K562 (cell line): ENCODE data around the gene TNIK. TPM values are rescaled to one million over a fixed set of nuclear protein-coding genes. Genes with fewer than 3 reads are reported as not detected.

Experiments
- ATAC-seq: fragments of 200-7000 bp; cut with Tn5 transposase; 3 replicates; pipeline ENCODE4 v1.9.1; 2020; ENCODE audit warnings: moderate library complexity
- BruUV-seq: library from RNA; stranded (reverse); fragments of 400-500 nt; replicated peaks from 2 replicates; lab custom pipeline; 2021; lab: Mats Ljungman, UMichigan
- CTCF ChIA-PET: fragments of 300-600 bp; formaldehyde crosslinking; extraction: SDS; loops from one replicate; lab custom pipeline; 2021; ENCODE audit warnings: low intra/inter-chr PET ratio; lab: Yijun Ruan, JAX
- POLR2A ChIA-PET: fragments of 300-600, 350-650 bp; sonication (Branson Sonifier 250); formaldehyde crosslinking; extraction: SDS; loops from one replicate; lab custom pipeline; 2021; ENCODE audit warnings: antibody characterized with exemption, inconsistent platforms; lab: Yijun Ruan, JAX
- DNase-seq, 4 experiments: peaks; one replicate each; pipeline versions ENCODE4 v3.0.0 to v3.0.0-alpha.2; 2011 to 2018; ENCODE audit warnings: low spot score in 3 of 4, mixed read lengths in 3 of 4; ENCODE audit errors: extremely low read depth in 1 of 4
- FAIRE-seq: peaks from 2 replicates; lab custom pipeline; 2011; peaks lifted over from hg19 to GRCh38; lab: Jason Lieb, UNC
- H2AFZ ChIP-seq: 2 replicates; pipeline ENCODE4 v1.6.0; 2011; ENCODE audit warnings: low read depth, low read length, control low read depth, inconsistent platforms
- H3K27ac ChIP-seq: fragments of 200-600 bp; 3 replicates; pipeline ENCODE4 v1.8.0; 2011; ENCODE audit warnings: low read depth, mild to moderate bottlenecking, control low read depth, inconsistent platforms, low read length, moderate library complexity, mixed read lengths; ENCODE audit errors: extremely low read depth
- H3K27me3 ChIP-seq, 2 experiments: fragments of 300-600 bp in 1 of 2; 2 replicates in 1 of 2; 3 replicates in 1 of 2; pipeline versions ENCODE4 v1.6.0 to v1.8.0; 2011; ENCODE audit warnings: inconsistent platforms in 2 of 2, low read length in 2 of 2, mild to moderate bottlenecking in 1 of 2, mixed read lengths in 1 of 2, moderate library complexity in 1 of 2; ENCODE audit not compliant: control insufficient read depth in 2 of 2, insufficient read depth in 2 of 2
- H3K36me3 ChIP-seq: fragments of 300-600 bp; 3 replicates; pipeline ENCODE4 v1.8.0; 2011; ENCODE audit warnings: mild to moderate bottlenecking, low read length, inconsistent platforms; ENCODE audit not compliant: control insufficient read depth, insufficient read depth
- H3K4me1 ChIP-seq, 2 experiments: fragments of 200-600 bp in 1 of 2; replicated peaks in 1 of 2; 2 replicates in 1 of 2; 3 replicates in 1 of 2; pipeline versions ENCODE4 v1.5.1 to v1.8.0; 2011; ENCODE audit warnings: inconsistent platforms in 2 of 2, low read length in 2 of 2, mild to moderate bottlenecking in 1 of 2, mixed read lengths in 1 of 2, moderate library complexity in 1 of 2; ENCODE audit not compliant: control insufficient read depth in 2 of 2, insufficient read depth in 2 of 2
- H3K4me2 ChIP-seq: 2 replicates; pipeline ENCODE4 v1.6.1; 2011; ENCODE audit warnings: low read length, control low read depth, inconsistent platforms, mixed read lengths; ENCODE audit not compliant: insufficient read depth
- H3K4me3 ChIP-seq: fragments of 200-600 bp; sonication (generic), shearing (Covaris generic); 2 replicates; pipeline ENCODE4 v1.5.1; 2016; ENCODE audit warnings: control low read depth, inconsistent platforms
- H3K79me2 ChIP-seq: fragments of 200-600 bp; 3 replicates; pipeline ENCODE4 v1.8.0; 2011; ENCODE audit warnings: low read length, inconsistent platforms; ENCODE audit not compliant: control insufficient read depth, insufficient read depth
- H3K9ac ChIP-seq, 2 experiments: 2 replicates each; pipeline versions ENCODE4 v1.6.0 to v1.6.1; 2011; ENCODE audit warnings: low read depth in 2 of 2, low read length in 2 of 2, control low read depth in 1 of 2, inconsistent platforms in 1 of 2, mild to moderate bottlenecking in 1 of 2, mixed read lengths in 1 of 2; ENCODE audit not compliant: insufficient read depth in 1 of 2
- H3K9me1 ChIP-seq: one replicate; pipeline ENCODE4 v1.6.0; 2011; ENCODE audit warnings: inconsistent platforms, mild to moderate bottlenecking, low read length, moderate library complexity; ENCODE audit not compliant: control insufficient read depth, insufficient read depth
- H3K9me3 ChIP-seq: replicated peaks from 2 replicates; pipeline ENCODE4 v1.5.1; 2011; ENCODE audit warnings: low read depth, low read length, inconsistent platforms; ENCODE audit not compliant: control insufficient read depth, insufficient read depth
- H4K20me1 ChIP-seq: replicated peaks from 2 replicates; pipeline ENCODE4 v1.6.1; 2011; ENCODE audit warnings: low read length, inconsistent platforms, mixed read lengths; ENCODE audit not compliant: control insufficient read depth, insufficient read depth
- ATF2 ChIP-seq: sonication (generic); formaldehyde crosslinking; IDR thresholded peaks from 2 replicates; pipeline ENCODE4 v1.8.1; 2022; ENCODE audit warnings: missing genetic modification reagents
- CREBBP ChIP-seq: IDR thresholded peaks from one replicate; pipeline ENCODE4 v1.6.1; 2012; ENCODE audit warnings: low read depth, mild to moderate bottlenecking, control low read depth, inconsistent platforms, low read length
- CTBP1 ChIP-seq: fragments of 450-650 bp; IDR thresholded peaks from 2 replicates; pipeline ENCODE4 v1.6.1; 2016; ENCODE audit warnings: borderline replicate concordance
- HMGXB4 ChIP-seq: sonication (generic); formaldehyde crosslinking; IDR thresholded peaks from 2 replicates; pipeline ENCODE4 v1.8.1; 2023; ENCODE audit warnings: mild to moderate bottlenecking, missing genetic modification reagents
- HOXB6 ChIP-seq: fragments of 250-450 bp; sonication (Bioruptor Pico); IDR thresholded peaks from 2 replicates; pipeline ENCODE4 v1.5.1; 2022; ENCODE audit warnings: mild to moderate bottlenecking, borderline replicate concordance
- KAT2B ChIP-seq: IDR thresholded peaks from one replicate; pipeline ENCODE4 v1.6.1; 2012; ENCODE audit warnings: low read depth, mild to moderate bottlenecking, control low read depth, inconsistent platforms, low read length, moderate library complexity
- MYBL2 ChIP-seq, 2 experiments: fragments of 450-650 bp in 1 of 2; sonication (generic) in 1 of 2; formaldehyde crosslinking in 1 of 2; IDR thresholded peaks; 2 replicates each; pipeline versions ENCODE4 v1.6.1 to v1.8.1; 2017 to 2022; ENCODE audit warnings: borderline replicate concordance in 1 of 2, inconsistent platforms in 1 of 2, low read depth in 1 of 2, mild to moderate bottlenecking in 1 of 2, missing genetic modification reagents in 1 of 2, moderate library complexity in 1 of 2
- NR2C2 ChIP-seq, 2 experiments: fragments of 200-800 bp in 1 of 2; sonication (Bioruptor generic) in 1 of 2; sonication (generic) in 1 of 2; formaldehyde crosslinking in 1 of 2; IDR thresholded peaks; 2 replicates each; pipeline versions ENCODE4 v1.6.1 to v1.8.0; 2016 to 2022; ENCODE audit warnings: mild to moderate bottlenecking in 1 of 2, missing compliant biosample characterization in 1 of 2, missing genetic modification characterization in 1 of 2, missing genetic modification reagents in 1 of 2
- PCBP1 ChIP-seq: fragments of 200-400 bp; formaldehyde crosslinking; IDR thresholded peaks from 2 replicates; pipeline ENCODE4 v1.6.1; 2018; ENCODE audit warnings: mild to moderate bottlenecking, low read depth, low read length; ENCODE audit not compliant: poor library complexity, severe bottlenecking
- PTRF ChIP-seq: fragments of 450-650 bp; IDR thresholded peaks from 2 replicates; pipeline ENCODE4 v1.6.1; 2016; ENCODE audit warnings: mild to moderate bottlenecking, missing genetic modification characterization, missing compliant biosample characterization
- SNRNP70 ChIP-seq: fragments of 200-400 bp; formaldehyde crosslinking; optimal IDR thresholded peaks from 2 replicates; pipeline ENCODE3; 2017; ENCODE audit warnings: low read depth, low read length
- SRSF1 ChIP-seq: fragments of 200-400 bp; formaldehyde crosslinking; IDR thresholded peaks from 2 replicates; pipeline ENCODE4 v1.6.1; 2017; ENCODE audit warnings: mild to moderate bottlenecking, low read depth, low read length, moderate library complexity
- ZNF197 ChIP-seq: fragments of 200-800 bp; sonication (Bioruptor generic); IDR thresholded peaks from 2 replicates; pipeline ENCODE4 v1.6.1; 2016; ENCODE audit warnings: low read depth, missing genetic modification characterization, missing compliant biosample characterization
- ZNF57 ChIP-seq: fragments of 450-650 bp; formaldehyde crosslinking; IDR thresholded peaks from 2 replicates; pipeline ENCODE4 v1.4.0; 2020; ENCODE audit warnings: mild to moderate bottlenecking, moderate library complexity
- ZNF699 ChIP-seq: fragments of 250-450 bp; sonication (Bioruptor Pico); IDR thresholded peaks from 2 replicates; pipeline ENCODE4 v1.8.0; 2021; ENCODE audit warnings: mild to moderate bottlenecking, moderate library complexity; ENCODE audit not compliant: insufficient replicate concordance
- ZSCAN32 ChIP-seq: fragments of 450-650 bp; formaldehyde crosslinking; IDR thresholded peaks from 2 replicates; pipeline ENCODE4 v1.4.0; 2020; ENCODE audit warnings: mild to moderate bottlenecking, moderate library complexity
- WGBS: fragments of 100-300 bp; shearing (Covaris generic); methylation state at CpG from one replicate; pipeline ENCODE4 v1.1.6; 2016; ENCODE audit warnings: low coverage, mixed read lengths; ENCODE audit not compliant: insufficient coverage; ENCODE audit errors: missing lambda C conversion rate; 5-methylcytosine and 5-hydroxymethylcytosine counted together
- in situ Hi-C: fragments of 300-500 bp; cut with MboI; formaldehyde crosslinking; loops from 4 replicates; pipeline ENCODE4 v1.15.0; 2018; ENCODE audit warnings: inconsistent platforms, mixed read lengths
- intact Hi-C: fragments of 100-400 bp; cut with micrococcal nuclease; formaldehyde crosslinking; loops from 2 replicates; pipeline ENCODE4 v1.14.2; 2022
- polyA plus RNA-seq, 8 experiments: library from polyadenylated mRNA; depleted of rRNA in 4 of 8; stranded (reverse) in 5 of 8; unstranded in 3 of 8; fragments of >200 nt; fragmentation: Nextera tagmentation in 2 of 8; fragmentation: Illumina TruSeq in 1 of 8; extraction: Ambion mirVana in 2 of 8; extraction: Trizol in 1 of 8; gene quantifications; 2 replicates each; pipeline versions ENCODE4 v1.2.1 to v1.2.3, GENCODE V29; 2011 to 2014; ENCODE audit warnings: inconsistent platforms in 1 of 8, missing spikeins in 1 of 8
- total RNA-seq, 7 experiments: library from RNA; depleted of rRNA in 6 of 7; stranded (reverse); fragments of >200 nt in 6 of 7; fragmentation: Illumina TruSeq in 2 of 7; extraction: Trizol in 2 of 7; gene quantifications; 2 replicates each; pipeline versions ENCODE4 v1.2.1 to v1.2.3, GENCODE V29; 2011 to 2021; ENCODE audit warnings: low replicate concordance in 1 of 7

TNIK gene
- total and polyA plus RNA-seq, 9 of the 15 experiments (the other 6 are each of a cell fraction or from before 2014, with no cell fraction given), result 6.6 to 39.0 (median 24.7) TPM

GRCh38 chr3:171192176-171192854 lies 267.9 kb downstream of the TNIK start:
- intact Hi-C loops (loop anchor here (5.0 kb wide), 1 partner anchor 135 kb away; no protein-coding TSS in a partner anchor), in situ Hi-C loops (loop anchor here (5.0 to 10.0 kb wide), 2 partner anchors 252 to 375 kb away; no protein-coding TSS in a partner anchor)
- DNase-seq, result peak; percentile 54 to 92 (median 70)
- Histone ChIP-seq H4K20me1 (no peaks in the 10 kb centered on the region), H3K9me1 (no peaks in the 10 kb centered on the region), H3K4me3 (no peak overlapping the region), H3K27ac (peak overlapping the region; percentile 72), H3K79me2 (no peaks in the 10 kb centered on the region), H3K4me2 (peak overlapping the region; percentile 15; the same call in 1 of the 2 replicates), H3K36me3 (peaks cover 12% of the 10 kb centered on the region; the same call in 2 of the 3 replicates), H3K27me3 (no peaks in the 10 kb centered on the region), H3K9ac (no peak overlapping the region), H3K4me1 (peaks cover 8 to 27% of the 10 kb centered on the region in 2 experiments; a peak in 4 of 5 replicates), H2AFZ (no peak overlapping the region), H3K9me3 (no peaks in the 10 kb centered on the region; the same call in 1 of the 2 replicates)
- ATAC-seq, result peak; percentile 94
- FAIRE-seq, result peak; percentile 97
- POLR2A ChIA-PET, result interaction anchor here (1.7 kb wide), 1 partner anchor 618 kb away, joined by 3 read pairs; no protein-coding TSS in a partner anchor
- BruUV-seq, result no TSS peak
- WGBS, result 0% methylated on average over 2 of the region's 2 CpGs
- CTCF ChIA-PET, result no interaction called here
- TF ChIP-seq CREBBP, result no peak
- TF ChIP-seq ZNF197 (CRISPR knock-in tag), result 0 out of 2 replicates have a peak, but pooled peaks have one; percentile 57
- no peak for TF ChIP-seq PTRF (tag)
- no peak for TF ChIP-seq ATF2 (CRISPR knock-in tag)
- 0 out of 2 replicates have a peak, but pooled peaks have one; percentile 27 for TF ChIP-seq ZSCAN32 (CRISPR knock-in tag)
- no peak for TF ChIP-seq PCBP1
- TF ChIP-seq SNRNP70, result no peak
- TF ChIP-seq MYBL2 (IDR thresholded peaks at IDR 0.05; ENCODE audit: low read depth), result no peak
- TF ChIP-seq MYBL2 (CRISPR knock-in tag; IDR thresholded peaks at IDR 0.05; ENCODE audit: borderline replicate concordance), result no peak
- TF ChIP-seq CTBP1, result peak; percentile 99
- TF ChIP-seq HMGXB4 (CRISPR knock-in tag), result no peak
- no peak for TF ChIP-seq KAT2B
- TF ChIP-seq HOXB6 (CRISPR knock-in tag), result no peak
- no peak for TF ChIP-seq NR2C2 (CRISPR knock-in tag; IDR thresholded peaks at IDR 0.05)
- peak; percentile 76 for TF ChIP-seq NR2C2 (tag; IDR thresholded peaks at IDR 0.05)
- TF ChIP-seq ZNF699 (CRISPR knock-in tag), result no peak
- TF ChIP-seq ZNF57 (CRISPR knock-in tag), result no peak
- no peak for TF ChIP-seq SRSF1
